DLD1 (cell line): ENCODE measurements around the gene ABLIM1.

Experiments used
- in situ Hi-C: cut with HindIII; loops from 2 replicates; pipeline ENCODE4 v1.10.0; 2017; ENCODE audit warnings: low sequenced_read_pairs

Gene ABLIM1

DNA sequence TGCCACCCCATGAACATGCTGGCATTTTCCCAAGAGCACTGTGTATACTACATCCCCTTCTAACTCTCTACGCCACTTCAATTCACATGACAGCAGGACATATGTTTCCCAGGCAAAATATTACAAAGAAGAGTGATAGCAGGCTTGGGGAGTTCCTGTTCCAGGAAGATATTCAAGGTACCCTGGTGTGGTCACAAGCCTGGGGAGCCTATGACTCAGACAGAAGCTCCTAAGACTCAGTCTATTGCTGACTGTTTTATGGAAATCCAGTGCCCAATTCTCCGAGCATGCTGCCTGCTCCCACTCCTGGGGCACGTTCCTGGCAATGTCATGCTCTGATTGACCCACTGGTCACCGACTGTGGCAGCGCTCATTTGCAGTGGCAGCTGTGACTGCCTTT lies 23.5 kb upstream of the ABLIM1 start:
- in situ Hi-C loops = no loop called here

DNA sequence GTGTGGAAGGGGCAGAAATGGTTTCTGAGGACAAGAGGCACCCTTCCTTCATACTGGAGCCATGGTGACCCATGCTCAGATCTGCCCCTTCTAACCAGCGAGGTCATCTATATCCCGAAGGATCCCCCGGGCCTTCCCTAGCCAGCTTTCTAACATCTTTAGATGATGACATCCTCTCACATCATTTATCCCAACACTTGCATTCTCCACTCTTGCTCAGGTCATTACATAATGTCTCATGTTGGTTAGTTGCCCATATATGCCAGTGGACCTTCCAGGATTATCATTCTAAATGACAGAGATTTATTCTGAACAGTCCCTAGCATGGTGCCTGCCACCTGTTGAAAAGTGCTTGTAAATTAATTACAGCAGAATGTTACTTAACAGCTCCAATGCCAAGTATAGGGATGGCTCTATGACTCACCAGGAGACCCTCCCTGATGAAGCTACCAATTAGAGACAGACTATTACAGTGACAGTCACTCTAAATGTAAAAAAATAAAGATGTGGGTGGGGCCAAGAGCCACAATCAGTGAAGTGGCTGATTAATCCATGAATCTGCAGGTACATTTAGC lies 22.6 kb upstream of the ABLIM1 start:
- in situ Hi-C loops = no loop called here

DNA sequence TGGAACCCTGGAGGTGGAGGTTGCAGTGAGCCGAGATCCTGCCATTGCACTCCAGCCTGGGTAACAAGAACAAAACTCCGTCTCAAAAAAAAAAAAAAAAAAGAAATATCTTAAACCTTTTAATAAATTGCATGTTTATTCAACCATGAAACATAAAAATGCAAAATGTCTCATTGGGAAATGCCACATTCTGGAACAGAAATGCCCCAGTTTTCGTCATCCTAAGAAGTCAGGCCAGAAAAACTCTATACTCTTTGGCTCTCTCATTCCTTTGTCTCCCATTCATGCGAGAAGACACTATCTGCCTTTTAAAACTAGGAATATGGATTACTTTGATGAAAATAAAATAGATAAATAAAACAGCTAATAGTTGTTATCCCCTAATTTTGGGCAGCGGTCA lies 21.5 kb upstream of the ABLIM1 start:
- in situ Hi-C loops = no loop called here

DNA sequence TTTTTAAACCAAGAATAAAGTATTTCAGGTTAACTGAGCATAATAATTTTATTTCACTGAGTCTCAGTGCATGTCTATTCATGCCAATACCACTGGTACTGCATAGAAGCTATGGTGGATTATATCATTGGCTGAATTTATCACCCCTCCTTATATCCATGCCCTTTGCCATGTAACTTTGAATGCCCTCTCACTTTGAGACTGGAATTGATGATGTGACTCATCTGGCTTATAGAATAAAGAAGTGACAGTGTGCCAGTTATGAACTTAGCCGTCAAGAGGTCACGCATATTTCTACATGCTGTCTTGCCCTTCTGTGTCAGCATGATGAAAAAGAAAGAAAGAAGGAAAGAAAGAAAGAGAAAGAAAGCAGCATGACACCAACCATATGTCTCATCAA lies 20.7 kb upstream of the ABLIM1 start:
- in situ Hi-C loops = no loop called here

DNA sequence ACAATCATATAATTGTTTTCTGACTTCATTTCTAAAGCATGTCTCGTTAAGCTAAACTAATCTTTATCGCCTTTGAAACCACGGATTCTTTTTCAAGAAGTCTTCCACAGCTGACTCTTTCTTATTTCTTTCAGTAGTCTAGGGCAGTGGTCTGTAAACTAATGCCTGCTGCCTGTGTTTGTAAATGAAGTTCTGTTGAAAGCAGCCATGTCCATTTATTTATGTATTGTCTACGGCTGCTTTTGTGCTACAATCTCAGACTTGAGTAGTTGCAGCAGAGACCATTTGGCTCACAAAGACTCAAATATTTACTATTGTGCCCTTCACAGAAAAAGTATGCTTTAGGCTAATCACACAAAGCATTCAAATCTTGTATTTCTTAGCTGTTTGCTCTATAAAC lies 20.3 kb upstream of the ABLIM1 start:
- in situ Hi-C loops = no loop called here

DNA sequence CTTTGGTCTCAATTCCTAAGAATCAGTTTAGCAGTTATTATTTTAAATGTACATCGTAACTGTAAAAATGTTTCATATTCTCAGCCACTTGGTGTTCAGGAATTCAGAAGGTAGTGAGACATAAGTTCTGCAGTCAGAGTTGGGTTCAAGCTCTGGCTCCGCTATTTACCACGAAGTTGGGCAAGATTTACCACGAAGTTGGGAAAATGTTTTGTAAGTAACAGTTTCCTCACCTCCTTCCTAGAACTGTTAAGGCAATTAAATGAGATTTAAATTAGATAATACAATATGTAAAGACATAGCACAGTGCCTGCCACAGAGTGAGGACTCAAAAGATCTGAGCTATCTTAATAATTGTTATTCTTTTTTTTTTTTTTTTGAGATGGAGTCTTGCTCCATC lies 16.3 kb upstream of the ABLIM1 start:
- in situ Hi-C loops = no loop called here

DNA sequence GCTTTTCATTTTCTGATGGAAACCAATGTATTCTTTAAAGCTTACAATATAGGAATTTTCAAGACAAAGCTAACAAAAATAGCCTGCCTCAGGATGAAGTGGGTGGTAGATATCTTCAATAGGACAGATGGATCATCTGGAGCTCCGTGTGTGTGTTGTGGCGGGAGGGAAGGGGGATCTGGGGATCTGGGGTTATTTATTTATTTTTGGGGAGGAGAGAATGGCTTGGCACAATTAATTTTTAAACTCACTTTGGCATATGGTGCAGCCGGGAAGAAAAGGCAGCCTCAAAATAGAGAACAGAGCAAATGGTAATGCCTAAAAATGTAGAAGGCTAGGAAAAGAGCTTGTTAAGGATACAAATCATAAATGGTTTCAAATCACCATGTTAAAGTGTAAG lies 11.6 kb upstream of the ABLIM1 start:
- in situ Hi-C loops = no loop called here

DNA sequence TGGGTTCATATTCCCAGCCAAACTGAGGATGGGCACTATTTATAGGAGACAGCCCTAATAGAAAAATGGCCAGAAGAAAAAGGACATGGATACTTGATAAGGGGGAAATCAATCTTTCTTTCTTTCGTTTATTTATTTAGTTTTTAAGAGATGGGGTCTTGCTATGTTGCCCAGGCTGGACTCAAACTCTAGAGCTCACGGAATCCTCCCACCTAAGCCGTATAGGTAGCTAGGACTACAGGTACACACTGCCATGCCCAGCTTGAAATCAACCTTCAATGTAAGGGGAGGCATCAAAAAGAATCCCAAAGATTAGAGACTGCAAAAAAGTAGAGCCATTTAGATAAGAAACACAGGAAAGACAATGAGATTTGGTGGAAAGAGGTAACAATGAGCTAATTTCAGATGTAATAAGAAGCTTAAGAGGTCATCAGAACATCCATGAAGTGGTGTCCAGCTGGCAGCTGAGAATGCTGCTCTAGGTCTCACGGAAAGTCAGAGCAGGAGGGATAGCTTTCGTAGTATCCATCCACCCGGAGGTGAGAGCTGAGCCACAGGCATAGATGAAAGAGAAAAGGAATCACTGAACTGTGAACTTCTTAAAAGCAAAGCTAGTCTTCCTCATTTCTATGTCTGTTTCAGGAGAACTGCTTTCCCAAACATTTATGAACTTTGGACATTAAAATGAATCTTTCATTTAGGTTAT lies 10.5 kb upstream of the ABLIM1 start:
- in situ Hi-C loops = no loop called here

DNA sequence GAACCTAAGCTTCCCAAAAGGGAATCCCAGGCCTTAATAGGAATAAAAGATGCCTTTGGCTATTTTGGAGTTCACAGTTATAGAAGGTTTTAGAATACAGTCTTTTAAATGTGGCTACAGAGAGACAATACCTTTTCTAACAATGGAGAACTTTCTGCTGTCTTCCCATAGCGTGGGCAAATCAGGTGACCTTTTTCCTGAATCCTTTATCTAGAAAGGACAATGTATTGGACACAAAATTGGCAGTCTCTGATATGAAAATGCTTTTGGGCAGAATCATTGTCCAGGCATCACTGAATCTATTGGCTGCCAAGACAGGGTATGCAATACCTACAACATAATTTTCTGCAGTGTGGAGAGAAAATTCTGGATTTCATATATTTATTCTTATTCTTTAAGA lies 7.8 kb upstream of the ABLIM1 start:
- in situ Hi-C loops = no loop called here

DNA sequence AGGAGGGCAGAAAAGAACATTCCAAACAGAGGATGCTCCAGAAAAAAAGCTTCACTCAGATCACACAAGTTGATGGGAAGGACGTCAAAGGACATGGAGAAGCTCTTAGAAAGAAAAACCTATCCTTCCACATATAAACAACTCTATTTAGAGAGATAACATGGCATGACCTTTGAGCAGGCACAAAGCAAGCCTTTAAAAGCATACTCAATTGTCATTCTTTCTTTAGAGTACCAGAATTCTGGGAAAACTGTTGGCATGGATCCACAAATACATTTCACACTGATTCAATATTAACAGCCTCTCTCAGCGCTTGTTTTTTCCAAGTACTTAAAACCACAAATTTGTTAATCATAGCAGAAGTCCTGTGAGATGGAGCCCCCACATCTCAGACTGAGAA lies 7.3 kb upstream of the ABLIM1 start:
- in situ Hi-C loops = no loop called here

DNA sequence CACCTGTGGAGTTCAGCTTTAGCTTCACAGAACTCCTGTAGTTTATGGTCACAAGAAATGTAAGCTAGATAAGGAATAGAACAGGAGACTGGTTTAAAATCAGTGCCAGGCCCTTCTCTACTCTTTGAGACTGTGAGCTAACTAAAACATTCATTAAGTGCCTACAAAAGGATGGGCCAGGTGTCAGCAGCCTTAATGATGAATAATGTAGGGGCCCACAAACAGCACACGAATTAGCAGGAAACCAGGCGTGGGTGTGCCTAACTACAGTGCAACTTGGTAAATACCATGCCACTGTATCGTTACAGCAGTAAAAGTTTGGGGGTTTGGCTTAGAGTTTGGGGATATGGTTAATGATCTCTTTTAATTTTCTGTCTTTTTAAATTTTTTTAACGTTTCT lies 6.1 kb upstream of the ABLIM1 start:
- in situ Hi-C loops = no loop called here

DNA sequence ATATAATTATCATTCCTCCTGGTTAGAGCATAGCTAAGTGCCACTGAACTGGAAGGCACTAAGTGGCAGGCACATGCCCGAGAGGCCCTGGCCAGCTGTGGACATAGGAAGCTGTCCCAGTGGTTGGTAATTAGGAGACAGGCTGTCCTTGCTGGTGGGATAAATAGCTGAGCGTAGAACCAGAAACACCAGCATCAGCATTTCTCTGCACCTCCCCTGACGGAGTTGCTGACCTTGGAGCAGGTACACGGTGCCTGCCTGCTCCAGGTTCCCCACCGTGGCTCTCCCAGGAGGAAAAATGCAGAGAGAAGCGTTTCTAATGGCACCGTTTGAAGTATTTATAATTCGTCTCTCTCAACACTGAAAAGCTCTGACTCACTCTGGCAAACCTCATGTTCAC lies 5.6 kb upstream of the ABLIM1 start:
- in situ Hi-C loops = no loop called here

DNA sequence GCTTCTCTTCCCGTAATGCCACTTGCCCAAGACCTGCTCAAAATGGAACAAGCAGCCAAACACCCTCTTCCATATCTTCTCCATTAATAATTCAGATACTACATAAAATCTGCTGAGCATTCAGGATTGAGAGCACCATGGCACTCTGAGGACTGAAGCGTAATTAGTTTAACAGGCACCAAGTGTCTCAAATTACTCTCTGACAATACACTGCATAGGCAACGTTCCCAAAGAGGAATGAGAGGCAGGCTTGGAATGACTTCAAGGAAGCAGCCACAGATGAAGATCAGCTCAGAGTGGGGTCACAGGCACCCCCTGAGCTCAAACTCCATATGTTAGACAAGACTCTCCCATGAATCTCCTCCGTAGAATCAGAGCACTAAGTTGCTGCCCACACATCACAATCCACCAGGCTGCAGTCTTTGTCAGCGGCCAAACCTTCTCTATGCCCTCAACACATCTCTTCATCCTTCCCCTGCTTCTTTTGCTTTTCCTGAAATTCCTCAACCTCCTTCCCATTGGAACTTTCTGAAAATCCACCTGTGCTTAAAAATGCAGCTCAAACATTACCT lies 4.7 kb upstream of the ABLIM1 start:
- in situ Hi-C loops = no loop called here

DNA sequence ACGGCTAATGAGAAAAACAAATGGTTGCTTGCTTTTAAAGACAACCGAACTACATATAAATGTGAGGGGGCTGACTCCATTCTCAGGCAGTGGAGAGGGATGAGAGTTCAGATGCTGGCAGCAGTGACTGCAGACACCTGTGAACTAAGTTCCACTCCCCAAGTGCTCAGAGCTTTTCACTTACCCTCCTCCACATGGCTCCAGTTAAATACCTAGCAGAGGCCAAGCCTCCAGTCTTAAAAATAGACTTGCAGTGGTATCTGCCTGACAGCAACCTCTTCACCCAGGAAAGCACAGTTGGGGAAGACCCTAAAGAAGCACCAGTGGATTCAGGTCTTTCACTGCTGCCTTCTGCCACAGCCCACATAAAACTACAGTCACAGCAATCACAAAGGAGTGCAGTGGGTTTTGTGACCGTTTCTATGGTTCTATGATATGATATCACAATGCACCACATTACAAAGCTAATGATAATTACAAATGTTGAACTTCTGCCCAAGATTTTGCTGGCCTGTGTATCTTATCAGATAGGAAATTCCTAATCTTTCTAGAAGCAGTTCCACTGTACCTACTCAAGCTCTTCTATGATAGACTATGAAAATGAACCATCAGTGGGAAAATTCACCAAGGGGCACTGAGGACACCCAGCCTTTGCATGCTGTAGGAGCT lies 3.3 kb upstream of the ABLIM1 start:
- in situ Hi-C loops = no loop called here

DNA sequence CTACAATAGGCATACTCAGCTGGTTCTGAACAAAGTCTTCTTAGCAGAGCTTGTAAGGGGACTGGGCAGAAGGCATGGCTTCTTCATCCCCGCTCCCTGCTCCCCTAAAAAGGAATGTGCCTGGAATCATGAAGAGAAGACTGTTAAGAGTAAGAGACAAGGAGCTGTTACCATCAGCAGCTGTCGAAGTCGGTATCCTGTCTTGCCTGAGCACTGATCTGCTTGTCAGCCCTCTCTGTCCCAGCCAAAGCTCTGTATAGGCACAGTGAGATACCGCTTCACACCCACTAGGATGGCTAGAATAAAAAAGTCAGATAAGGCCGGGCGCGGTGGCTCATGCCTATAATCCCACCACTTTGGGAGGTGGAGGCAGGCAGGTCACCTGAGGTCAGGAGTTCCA lies 2.4 kb downstream of the ABLIM1 start:
- in situ Hi-C loops = no loop called here

DNA sequence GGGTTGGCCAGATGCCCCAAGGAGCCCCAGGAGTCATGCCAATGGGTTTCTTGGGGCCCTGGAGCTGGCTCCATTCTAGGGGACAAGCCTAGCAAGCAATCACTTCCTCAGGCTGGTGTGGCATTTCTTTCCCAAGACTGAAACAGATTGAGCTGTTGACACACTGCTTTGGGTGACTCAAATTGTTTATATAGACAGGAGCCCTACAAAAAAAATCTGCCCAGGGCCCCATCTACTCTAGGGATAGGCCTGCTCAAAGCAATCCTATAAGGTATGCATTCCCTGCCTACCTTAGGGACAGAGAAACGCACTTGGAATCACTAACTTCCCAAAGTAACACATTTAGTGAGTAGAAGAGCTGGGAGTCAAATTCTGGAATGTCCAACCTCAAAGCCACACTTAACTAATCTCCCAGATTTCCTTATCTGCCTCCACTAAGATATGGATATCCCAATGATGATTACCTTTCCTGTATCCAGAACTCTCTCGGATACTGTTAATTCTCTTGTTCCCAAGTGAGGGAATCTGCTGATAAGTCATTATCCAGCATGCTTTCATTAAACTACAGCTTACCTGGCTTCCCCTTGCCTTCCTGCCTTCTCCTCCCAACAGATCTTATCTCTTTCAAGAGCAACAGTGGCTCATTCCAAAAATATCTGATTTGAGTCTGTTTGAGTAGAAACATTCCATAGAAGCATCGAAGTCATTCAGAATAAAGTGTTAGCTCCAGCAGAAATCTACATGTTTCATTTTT lies 3.1 kb downstream of the ABLIM1 start:
- in situ Hi-C loops = no loop called here

DNA sequence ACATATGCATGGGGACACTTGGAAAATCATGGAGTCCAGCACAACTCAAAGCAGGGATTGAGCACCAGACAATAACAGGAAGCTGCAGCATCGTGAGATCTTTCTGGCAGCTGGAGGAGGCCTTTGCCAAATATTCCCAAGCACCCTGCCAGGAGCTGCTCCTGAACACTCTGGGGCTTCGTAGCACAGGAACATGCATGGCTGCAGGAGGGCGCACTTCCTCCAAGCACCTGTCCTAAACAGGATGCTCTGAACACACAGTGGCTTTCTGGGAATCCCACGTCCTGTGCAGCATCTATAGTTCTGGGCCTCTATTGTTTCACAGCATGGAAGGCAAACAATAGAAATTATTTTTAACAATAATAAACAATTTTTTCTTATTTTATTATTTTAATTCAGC lies 4.1 kb downstream of the ABLIM1 start:
- in situ Hi-C loops = no loop called here

DNA sequence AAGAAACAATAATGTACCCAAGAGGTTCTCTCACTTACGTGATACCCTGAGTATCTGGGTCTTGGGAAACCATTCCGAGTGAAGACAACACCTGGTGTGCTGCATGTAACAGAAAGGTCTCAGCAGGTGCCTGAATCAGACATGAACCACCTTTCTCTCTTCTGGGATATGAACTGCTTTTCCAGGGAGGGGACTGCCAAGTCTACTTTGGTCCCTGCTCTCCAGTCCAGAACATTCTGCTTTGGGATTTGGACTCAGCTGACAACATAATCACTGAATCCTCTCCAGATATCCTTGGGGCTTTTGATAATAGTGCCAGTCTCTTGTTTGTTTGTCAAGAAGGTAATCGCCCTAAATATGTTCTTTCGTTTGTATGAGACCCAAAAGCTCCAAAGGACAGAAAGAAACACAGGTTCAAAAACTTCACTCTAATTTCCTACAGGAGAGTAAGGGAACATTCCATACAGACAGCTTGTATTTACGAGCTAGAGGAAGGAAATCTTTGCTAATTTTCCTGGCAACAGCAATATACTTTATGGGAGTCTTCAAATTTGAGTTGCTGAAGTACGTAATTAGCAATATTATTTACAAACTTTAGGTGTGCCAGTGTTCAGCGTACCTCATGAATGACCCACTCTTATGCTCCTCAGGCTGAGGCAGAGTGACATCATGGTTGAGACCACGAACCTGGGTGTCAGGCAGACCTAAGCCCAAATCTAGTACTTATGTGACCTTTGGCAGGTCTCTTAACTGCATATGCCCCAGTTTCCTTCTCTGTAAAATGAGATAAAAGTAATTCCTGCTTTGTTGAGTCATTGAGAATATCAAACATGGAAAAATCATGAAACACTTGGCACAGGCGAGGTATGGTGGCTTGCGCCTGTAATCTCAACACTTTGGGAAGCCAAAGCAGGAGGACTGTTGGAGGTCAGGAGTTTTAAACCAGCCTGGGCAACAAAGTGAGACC lies 5.4 kb downstream of the ABLIM1 start:
- in situ Hi-C loops = no loop called here

DNA sequence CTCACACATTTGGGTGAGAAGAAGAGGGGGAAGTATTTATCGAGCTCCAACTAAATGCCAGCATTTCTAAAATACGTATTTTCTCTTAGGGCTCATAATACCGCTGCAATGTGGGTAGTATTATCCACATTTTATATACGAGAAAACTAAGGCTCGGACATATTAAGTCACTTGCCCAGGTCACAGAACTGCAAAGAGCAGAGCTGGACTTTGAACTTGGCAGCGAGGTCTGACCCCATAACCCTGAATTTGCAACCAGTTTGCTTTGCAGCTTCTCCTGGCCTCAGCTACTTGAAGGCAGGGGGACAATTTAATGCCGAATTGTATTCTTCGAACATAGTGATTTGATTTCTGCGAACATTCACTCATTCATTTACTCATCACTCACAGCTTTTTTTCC lies 7.2 kb downstream of the ABLIM1 start:
- in situ Hi-C loops = no loop called here

DNA sequence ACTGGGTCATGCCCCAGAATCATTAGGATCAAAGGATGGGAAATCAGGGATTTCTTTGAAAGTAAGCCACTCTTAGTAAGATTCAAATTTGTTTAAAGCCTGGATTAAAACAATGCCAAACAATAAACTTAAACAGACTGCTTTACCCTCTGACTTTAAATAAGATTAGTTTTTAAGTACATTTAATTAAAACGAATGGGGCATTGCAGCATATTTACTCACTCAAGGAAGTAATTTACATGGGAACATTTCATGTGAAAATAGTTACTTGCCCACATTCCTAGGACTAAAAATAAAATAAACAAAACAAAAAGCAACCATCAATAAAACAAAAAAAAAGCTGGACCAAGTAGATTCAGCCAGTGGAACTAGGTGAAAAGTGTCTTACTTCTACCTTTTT lies 7.8 kb downstream of the ABLIM1 start:
- in situ Hi-C loops = no loop called here
